Hepatocyte (in vitro differentiated cells): ENCODE data around the gene CALY.

Experiments used
- CTCF ChIP-seq: fragments of 200-600 bp; sonication (generic); IDR thresholded peaks from 2 replicates; pipeline ENCODE4 v1.5.1; 2016; ENCODE audit warnings: antibody characterized with exemption, mild to moderate bottlenecking; ENCODE audit not compliant: poor library complexity
- EZH2 ChIP-seq: fragments of 200-600 bp; sonication (generic); IDR thresholded peaks from 2 replicates; pipeline ENCODE4 v1.6.1; 2016; ENCODE audit warnings: antibody characterized with exemption, mild to moderate bottlenecking, borderline replicate concordance
- EZH2phosphoT487 ChIP-seq: fragments of 200-600 bp; sonication (generic); IDR thresholded peaks from one replicate; pipeline ENCODE4 v1.6.1; 2018; ENCODE audit warnings: antibody characterized with exemption, mild to moderate bottlenecking, low read depth, moderate library complexity; ENCODE audit not compliant: unreplicated experiment, severe bottlenecking

- no peak for TF ChIP-seq CTCF
- no peak for TF ChIP-seq EZH2
- no peak for TF ChIP-seq EZH2phosphoT487
These were observed 20.4 kb downstream of the CALY start for GRCh38 chr10:133316266-133316665.
